NOMO-1 (cell line): Measurements from ENCODE around the gene ATP5F1D.
A peak's percentile ranks its signal among the peaks of the same experiment; 100 is the strongest.

Source experiments
- DNase-seq, 2 experiments: peaks; one replicate each; lab custom pipeline; 2025; ENCODE audit not compliant: unreplicated experiment in 2 of 2; lab: John Stamatoyannopoulos, UW

The ATP5F1D gene

DNA sequence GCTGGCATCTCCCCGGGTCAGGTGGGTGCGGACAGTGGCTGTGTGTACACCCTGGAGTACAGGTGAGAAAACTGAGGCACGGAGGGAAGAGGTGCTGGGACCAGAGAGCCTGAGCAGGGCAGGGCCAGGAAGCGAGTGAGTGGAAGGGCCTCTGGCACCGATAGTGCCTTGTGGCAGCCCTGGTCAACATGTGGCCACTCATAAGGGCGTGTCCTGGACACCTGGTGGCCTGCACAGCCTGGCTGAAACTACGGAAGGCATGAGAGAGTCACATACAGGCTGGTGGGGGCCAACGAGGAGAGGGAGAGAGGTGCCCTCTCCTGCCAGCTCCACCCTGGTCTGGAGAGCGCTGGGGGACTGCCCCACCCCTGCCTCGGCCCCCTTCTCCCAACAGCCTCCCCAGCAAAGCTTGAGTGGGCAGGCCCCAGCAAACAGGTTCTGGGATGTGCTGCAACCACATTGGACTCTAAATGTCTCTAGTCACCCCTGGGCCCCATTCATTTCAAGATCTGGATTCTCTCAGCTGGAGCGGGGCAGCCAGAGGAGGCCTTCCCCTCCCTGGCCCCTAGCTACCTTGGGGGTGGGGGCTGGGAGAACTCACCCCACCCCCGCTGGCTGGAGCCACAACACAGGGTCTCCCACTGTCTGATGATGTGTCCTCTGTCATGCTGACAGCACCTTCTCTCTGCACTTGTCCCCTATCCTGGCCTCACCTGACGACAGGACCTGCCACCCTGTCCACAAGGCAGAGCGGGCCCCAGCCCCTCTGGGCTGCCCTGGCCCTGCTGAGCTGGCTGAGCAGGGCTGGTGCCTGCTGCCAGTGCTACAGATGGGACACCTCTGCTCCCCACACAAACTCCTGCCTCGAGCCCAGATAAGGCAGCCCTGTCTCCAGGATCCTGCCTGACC is 9.6 kb upstream of the ATP5F1D start:
- no peak for DNase-seq

DNA sequence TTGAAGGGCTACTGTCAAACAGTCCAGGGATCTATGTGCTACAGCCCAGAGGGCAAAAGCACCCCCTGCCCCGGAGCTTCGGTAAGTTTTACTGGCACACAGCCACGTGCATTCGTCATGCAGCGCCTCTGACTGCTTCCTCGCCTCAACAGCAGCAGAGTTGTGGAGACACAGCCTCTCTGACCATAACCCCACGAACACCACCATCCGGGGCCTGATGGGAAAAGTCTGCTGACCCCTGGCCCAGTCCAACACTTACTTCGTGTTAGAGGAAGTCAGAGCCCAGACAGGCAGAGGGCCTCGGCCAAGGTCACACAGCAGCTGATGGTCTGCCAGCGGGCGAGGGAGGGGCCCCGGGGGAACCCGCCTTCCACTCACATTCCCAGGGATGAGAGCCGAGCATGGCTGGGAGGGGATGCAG is 8.9 kb upstream of the ATP5F1D start:
- no peak for DNase-seq

DNA sequence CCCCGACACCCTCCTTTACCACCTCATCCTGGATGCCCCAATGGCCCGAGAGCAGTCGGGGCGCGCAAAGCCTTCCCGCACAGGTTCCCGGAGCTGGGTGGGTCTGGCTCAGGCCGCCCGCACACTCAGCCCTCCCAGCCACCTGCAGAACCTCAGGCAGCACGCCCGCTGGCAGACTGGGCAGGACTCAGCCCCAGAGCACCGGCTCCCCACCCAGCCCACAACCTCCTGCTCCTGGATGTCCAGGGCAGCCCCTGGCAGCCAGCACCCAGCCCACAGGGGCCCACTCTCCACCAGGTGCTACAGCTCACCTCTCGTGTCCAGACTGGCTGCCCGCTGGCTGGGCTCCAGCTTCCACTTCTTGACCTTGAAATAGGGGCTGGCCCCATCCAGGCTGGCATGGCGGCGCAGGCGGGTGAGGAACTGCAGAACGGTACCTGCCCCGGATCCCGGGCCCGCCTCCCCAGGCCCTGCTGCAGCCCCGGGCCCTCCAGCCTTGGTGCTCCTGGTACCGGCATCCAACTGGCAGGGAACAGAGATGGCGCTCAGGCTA is 8.4 kb upstream of the ATP5F1D start:
- no peak for DNase-seq

DNA sequence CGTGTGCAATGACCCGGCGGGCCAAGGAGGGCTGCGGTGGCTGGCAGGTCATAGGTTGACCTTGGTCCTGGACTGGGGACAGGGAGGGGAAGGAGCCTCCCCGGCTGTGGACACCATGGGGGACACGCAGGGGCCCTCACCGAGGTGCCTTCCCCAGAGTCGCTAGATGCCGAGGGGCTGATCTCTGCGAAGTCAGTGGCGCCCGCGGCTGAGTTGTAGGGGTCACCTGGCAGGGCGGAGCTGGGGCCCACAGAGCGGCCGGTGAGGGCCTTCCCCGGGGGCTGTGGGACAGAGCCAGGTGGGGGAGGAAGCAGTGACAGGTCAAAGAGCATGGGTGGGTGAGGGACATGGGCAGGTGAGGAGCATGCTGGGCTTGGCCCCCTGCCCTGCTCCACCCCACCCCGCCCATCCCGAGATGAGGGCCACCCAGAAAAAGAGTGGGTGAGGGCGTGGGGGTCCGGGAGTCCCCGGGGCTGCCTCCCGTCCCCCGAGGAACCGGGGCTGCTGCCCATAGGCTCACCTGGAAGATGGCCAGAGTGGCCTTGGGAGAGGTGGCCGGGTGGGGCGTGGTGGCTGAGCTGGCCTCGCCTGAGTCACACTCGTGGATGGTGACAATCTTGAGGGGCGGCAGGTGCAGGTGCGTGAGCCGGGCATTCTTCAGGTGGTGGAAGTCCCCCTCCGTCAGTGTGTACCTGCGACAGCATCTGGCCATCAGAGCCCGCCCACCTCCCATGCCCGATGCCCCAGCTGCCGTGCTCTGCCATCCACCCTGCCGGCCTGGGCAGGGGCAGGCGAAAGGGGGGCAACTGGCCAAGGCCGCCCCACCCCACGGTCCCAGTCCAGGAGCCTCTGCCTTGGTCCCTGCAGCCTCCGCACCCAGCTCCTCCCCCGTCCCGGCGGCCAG is 7.2 kb upstream of the ATP5F1D start:
- DNase-seq = no peak

DNA sequence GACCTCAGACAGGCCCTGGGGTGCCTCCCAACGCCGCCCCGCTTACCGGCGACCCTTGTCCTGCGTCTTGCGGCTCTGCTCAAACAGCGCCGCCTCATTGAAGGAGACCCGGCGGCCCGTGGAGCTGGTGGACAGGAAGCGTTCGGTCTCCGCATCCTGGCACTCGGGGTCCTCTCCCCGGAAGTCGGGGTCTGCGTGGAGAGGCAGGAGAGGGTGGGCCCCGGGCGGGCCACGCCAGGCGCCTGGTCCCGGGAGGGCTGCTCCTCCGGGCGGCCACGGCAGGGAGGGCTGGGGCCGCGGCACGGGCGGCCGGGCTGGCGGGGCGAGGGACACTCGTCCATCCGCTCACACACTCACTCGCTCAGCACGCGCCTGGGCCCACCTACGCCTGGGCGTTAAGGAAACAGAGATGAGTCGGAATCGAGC is 6.6 kb upstream of the ATP5F1D start:
- DNase-seq = no peak

DNA sequence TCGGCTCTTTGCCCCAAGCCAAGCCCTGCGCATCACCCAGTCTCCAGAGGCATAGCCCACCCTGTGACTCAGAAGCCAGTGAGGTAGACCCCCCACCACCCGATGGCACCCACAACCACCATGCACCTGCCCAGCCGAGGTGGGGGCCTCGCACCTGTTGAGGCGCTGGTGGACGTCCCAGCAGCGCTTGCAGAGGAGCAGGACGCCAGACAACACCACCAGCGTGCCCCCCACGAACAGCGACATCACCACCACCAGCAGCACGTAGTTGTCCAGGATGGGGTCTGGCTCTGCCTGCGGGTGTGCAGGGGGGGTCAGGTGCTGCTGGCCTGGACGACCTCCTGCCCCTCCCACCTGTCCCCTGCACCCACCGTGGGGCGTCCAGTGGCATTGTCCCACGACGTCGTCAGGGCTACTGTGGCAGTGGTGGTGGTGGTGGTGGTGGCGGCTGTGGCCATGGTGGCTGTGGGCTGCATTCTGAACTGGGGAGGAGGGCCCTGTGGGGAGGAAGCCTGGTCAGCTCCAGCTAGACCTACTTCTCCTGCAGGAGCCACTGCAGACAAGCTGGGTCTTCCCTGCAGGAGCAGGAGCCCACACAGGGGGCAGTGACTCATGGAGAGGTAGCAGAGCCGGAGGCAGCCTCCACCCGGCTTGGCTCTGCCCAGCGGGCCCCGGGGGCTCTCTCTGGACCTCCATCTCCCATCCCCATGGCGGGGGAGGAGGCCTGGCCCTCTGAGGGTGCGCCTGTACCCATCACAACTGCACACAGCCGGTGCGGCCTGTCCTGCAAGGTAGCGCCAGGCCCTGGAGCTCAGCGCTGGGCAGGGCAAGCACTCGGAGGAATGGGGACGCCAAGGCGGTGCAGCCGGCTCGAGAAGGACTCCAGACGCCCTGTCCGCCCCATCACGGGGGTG is 5.7 kb upstream of the ATP5F1D start:
- no peak for DNase-seq

DNA sequence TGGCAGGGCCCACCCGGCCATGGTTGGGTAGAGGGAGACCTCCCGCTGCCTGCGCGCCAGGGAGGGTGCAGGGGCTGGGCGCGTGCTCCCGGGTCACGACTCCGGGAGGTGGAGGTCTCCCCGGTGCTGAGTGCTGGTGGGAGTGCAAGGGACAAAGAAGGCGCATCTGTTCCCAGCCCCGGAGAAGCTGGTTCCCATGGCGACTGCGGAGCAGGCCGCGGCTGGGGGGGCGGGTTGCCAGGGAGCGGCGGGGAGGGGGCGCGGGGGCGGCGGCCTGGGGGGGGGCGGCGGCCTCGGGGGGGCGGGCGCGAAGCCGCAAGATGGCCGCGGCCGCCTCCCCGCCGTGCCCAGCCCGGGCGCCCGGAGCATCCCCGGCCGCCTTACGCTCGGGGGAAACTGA is 5.0 kb upstream of the ATP5F1D start:
- no peak for DNase-seq

DNA sequence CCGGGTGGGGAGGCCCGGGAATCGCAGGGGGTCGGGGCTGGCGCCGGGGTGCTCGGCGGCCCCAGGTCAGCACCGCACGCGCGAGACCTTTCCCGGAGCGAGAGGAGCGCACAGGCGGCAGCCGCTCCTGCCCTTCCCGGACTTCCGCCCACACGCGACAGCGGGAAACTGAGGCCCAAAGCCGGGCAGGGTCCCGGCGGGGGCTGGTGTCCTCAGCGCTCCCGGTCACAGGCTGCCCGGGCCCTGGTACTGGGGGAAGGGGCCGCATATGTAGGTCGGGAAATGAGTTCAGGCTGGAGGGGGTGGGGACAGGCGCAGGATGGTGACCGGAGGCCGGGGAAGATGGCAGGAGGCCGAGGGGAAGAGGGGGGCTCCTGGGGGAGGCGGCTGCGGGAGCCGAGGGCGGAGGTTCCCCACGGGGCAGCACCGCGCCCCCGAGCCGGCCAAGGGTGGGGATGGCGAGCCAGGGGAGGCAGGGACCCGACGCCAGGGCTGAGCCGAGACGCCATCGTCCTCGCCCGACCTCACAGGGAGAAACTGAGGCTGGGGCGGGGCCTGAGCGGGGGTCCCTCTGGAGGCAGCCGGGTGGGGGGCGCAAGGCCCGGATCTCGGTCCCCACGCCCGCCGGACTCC is 4.4 kb upstream of the ATP5F1D start:
- no peak for DNase-seq

DNA sequence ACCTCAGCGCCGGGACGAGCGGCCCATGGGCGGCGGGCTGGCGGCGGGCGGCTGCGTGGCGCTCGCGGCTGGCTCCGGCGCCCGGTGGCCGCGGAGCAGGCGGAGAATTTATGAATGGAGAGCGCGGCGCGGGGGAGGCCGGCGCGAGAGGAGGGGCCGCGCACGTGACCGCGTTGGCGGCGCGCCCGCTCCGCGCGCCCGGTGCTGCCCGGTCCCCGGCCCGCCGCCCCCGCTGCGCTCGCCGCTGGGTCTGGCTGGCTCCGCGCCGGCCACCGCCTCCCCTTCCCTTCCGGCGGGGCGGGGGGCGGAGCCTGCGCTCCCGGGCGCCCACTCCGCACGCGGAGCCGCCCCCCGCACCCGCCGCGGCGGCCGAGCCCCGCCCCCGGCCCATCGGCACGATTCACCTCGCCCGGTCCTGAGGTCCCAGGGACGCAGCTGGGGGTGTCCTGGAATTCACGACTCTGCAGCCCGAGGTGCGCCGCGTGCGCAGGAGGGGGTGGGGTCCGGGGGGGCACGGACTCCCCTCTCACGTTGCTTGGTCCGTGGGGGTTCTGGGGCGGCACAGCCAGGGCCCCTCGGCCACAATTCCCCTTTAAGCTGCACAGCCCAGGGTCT is 3.7 kb upstream of the ATP5F1D start, which contains the start of gene CBARP:
Gene CBARP (minus strand): TSS at position 252 of the 615 bp plus-strand sequence. CDS start 1,905 bp downstream, outside the sequence.
- DNase-seq = no peak

DNA sequence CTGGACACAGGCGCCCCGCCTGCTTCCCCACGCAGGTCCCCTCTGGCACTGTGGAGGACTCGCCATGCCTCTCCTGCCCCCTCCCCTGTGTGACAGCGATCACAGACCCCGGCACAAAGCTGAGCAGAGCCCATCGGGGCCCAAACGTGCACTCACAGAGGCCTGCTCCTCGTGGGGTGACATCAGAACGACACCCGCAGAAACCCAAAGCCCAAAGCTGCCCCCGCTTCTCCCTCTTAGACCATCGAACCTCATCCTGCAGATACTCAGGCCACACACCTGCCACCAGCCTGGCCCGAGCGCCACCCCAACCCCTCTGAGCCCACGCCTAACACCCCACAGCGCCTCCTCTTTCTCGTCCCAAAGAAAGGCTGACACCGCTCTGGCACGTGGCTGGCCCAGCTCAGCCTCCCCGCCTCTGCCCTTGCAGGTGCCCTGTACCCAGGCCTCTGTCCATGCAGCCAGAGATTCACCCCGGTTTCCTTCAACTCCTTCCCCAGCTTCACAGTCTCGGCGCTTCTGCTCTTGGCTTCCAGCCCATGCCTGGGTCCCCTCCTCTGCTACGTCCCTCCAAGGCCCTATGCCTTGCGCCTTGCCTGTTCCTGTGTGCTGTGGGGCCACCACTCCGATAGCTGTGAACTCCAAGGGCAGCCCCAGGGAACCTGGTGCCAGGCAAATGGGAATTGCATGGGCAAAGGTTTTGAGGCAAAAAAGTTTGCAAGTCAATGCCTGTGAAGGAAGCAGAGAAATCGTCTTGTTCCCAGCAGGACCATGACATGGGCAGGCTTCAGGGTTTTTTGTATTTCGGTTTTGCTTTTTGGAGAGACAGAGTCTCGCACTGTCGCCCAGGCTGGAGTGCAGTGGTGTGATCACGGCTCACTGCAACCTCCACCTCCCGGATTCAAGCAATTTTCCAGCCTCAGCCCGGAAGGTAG is 2.9 kb upstream of the ATP5F1D start:
- DNase-seq = no peak

DNA sequence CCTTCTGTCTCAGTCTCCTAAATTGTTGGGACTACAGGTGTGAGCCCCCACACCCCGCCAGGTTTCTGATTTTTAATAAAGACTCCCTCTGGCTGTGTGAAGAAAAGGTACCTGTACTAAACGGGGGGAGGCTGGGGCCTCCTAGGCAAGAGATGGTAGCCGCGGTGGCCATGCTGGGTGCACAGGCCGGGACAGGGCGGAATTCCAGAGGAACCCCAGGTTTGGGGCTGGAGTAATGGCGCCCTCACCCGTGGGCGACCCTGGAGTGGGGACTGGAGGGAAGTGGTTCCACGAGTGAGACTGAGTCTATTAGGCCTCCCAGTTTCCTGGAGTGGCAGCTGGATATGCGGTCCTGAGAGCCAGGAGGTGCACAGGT is 2.1 kb upstream of the ATP5F1D start:
- no peak for DNase-seq

DNA sequence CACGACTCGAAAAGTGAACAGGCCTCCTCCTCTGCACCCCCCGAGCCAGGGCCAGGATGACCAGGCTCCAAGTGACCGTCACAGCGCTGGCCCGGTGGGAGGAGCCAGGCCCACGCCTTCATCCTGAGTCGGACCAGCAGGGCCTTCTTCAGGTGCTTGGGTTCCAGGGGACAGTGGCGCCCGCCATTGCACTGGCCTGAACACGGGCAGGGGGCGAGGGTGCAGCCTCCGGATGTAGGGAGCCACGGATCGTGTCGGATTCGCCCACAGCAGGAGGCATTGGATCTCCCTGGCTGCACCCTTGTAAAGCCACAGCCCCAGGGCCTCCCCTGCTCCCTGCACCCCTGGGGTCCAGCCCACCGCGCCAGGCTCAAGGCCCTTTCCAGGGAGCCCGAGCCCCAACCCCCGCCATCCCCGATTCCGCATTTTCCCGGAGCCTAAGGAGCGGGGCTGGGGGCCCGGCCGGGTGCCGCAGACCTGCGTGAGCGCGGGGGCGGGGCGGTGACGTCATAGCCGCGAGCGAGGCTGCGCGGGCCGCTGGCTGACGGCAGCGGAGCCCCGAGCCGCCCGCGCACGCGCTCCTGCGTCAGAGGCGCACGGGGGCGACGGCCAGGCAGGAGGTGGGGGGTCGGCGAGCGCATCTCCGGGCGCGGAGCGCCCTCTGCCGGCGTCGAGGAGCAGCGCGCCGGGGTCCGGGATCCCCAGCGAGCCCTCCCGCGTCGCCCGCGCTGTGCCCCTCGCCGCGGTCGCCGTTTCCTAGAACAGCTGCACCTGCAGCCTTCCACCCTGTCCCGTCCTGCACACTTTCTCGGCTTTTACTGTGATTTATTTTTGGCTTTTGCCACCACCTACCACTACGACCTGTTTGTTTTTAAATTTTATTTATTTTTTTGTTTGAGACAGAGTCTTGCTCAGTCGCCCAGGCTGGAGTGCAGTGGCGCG is 1.5 kb upstream of the ATP5F1D start:
- peak; percentile 63 to 87 for DNase-seq

DNA sequence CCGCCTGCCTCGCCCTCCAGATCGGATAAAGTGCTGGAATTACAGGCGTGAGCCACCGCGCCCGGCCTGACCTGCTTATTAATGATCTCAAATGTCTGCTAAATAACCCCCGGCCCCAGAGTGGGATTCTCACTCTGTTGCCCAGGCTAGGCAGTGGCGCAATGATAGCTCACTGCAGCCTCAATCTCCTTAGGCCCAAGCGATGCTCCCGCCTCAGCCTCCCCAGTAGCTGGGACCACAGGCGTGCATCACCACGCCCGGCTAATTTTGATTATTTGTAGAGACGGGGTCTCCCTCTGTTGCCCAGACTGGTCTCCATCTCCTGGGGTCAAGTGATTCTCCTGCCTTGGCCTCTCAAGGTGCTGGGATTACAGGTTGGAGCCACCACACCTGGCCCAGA is 626 bp upstream of the ATP5F1D start:
- no peak for DNase-seq

DNA sequence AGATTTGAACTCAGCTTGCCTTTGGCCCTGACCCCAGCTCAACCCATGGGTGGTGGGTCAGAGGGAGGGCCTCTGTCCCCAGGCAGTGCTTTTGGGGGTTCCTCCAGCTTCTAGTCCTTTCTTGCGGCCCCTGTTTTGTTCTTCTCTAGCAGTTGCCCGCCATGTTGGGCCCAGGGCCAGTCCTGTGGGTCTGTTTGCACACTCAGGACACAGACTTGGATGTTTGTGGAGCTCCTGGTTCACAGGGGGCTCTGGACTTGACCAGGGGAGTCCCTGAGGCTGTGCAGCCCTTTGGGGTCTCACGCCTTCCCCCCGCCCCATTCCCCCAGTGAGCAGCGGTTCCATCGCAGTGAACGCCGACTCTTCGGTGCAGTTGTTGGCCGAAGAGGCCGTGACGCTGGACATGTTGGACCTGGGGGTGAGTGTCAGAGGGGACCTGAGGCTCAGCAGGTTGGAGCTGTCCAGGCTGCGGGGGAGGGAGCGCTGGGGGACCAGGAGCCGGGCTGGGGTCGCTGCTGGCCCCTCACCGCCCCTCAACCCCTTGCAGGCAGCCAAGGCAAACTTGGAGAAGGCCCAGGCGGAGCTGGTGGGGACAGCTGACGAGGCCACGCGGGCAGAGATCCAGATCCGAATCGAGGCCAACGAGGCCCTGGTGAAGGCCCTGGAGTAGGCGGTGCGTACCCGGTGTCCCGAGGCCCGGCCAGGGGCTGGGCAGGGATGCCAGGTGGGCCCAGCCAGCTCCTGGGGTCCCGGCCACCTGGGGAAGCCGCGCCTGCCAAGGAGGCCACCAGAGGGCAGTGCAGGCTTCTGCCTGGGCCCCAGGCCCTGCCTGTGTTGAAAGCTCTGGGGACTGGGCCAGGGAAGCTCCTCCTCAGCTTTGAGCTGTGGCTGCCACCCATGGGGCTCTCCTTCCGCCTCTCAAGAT is 2.5 kb downstream of the ATP5F1D start:
- DNase-seq = peak; percentile 77 to 86

DNA sequence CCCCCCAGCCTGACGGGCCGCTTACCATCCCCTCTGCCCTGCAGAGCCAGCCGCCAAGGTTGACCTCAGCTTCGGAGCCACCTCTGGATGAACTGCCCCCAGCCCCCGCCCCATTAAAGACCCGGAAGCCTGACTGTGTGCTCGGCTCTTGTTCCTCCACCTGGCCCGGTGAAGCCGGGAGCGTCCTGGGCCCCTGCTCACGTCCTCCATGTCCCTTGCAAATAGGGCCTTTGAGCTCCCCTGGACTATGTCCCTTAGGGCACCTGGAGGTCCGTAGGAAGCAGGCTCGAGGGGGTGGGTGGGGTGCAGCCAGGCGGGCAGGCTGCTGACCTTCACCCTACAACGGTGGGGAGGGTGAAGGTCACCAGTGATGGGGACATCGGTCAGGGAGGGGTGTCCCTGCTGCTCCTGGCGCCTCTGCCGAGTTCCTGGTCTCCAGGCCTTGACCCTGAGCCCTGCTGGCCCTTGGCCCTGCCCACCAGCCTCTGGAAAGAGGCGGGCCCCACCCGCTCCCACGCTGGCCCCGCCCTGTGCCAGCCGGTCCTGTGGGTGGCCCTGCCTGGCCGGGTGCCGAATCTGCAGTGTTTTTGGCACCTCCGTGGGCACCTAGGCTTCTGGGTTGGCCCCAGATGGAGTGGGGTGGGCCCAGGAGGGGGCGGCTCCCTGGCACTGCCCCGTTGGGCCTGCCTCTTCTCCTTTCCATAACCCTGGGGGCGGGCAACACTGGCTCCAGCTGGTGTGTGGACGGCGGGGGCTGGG is 3.3 kb downstream of the ATP5F1D start:
- DNase-seq = no peak
